PC-3 (cell line): Measurements from ENCODE around the gene CSAG1.
"Not testable (repeated sequence)": the region's sequence is repeated elsewhere in the genome, so short reads cannot be mapped to it uniquely, and the experiment has no call there.

Source experiments
- EZH2 ChIP-seq: fragments of 300-600 bp; sonication (generic); IDR thresholded peaks from one replicate; pipeline ENCODE4 v1.6.1; 2017; ENCODE audit warnings: antibody characterized with exemption, mild to moderate bottlenecking, low read length; ENCODE audit not compliant: unreplicated experiment
- TF ChIP-seq, protein P1 (sequence below): fragments of 300-600 bp; sonication (generic); conservative IDR thresholded peaks from 2 replicates; pipeline ENCODE4 v1.5.1; 2017; ENCODE audit warnings: antibody characterized with exemption, low read depth, mild to moderate bottlenecking, low read length

DNA sequence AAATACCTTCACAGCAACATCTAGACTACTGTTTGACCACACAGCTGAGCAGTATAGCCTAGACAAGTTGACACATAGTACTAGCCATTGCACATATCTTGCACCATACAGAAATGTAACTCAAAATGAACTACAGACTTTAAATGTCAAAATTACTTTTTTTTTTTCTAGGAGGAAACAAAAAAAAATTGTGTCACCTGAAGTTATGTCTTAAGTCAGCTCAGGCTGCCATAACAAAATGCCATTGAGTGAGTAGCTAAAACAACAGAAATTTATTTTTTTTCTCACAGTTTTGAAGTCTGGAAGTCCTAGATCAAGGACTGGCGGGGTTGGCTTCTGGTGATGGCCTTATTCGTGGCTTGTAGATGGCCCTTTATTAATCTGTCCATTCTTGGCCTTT is 24.3 kb downstream of the CSAG1 start, which contains the start of gene CSAG2:
- TF ChIP-seq, protein P1, sequence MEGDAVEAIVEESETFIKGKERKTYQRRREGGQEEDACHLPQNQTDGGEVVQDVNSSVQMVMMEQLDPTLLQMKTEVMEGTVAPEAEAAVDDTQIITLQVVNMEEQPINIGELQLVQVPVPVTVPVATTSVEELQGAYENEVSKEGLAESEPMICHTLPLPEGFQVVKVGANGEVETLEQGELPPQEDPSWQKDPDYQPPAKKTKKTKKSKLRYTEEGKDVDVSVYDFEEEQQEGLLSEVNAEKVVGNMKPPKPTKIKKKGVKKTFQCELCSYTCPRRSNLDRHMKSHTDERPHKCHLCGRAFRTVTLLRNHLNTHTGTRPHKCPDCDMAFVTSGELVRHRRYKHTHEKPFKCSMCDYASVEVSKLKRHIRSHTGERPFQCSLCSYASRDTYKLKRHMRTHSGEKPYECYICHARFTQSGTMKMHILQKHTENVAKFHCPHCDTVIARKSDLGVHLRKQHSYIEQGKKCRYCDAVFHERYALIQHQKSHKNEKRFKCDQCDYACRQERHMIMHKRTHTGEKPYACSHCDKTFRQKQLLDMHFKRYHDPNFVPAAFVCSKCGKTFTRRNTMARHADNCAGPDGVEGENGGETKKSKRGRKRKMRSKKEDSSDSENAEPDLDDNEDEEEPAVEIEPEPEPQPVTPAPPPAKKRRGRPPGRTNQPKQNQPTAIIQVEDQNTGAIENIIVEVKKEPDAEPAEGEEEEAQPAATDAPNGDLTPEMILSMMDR = not testable (repeated sequence)
- TF ChIP-seq EZH2 = not testable (repeated sequence)
